Activated naive CD4-positive, alpha-beta T cell treated with anti-CD3 and anti-CD28 coated beads, Interleukin-2, amount 50 U/mL, for 16 hours (primary cell): ENCODE results near the gene TJP1.
"Not testable (repeated sequence)": the region's sequence is repeated elsewhere in the genome, so short reads cannot be mapped to it uniquely, and the experiment has no call there.

Experiments
- DNase-seq: peaks from one replicate; pipeline ENCODE4 v3.0.0-alpha.2; 2020

TJP1 gene

DNA sequence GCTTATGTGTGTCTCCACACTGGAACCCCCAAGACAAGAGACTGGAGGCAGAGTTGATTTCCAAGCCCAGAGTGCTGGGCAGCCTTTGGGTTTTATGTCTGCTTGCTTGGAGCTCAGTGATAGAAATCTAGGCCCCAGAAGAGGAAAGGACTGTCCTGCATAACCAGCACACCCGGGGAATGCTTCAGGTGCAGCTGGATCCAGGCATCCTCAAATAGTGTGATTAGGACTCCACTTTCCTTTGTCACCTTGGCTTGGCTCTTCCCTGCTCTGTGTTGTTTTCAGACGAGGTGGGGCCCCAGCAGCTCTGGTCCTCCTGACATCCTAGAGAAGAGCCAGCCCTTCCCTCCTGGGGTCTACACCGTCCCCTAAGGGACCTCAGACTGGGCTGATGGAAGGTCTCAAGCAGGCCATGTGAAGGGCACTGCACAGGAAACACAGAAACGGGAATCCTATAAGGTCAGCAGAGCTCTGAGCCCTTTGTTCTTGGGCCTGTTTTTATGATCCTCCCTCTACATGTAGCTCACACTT, 143.7 kb downstream of the TJP1 start:
- no peak for DNase-seq

DNA sequence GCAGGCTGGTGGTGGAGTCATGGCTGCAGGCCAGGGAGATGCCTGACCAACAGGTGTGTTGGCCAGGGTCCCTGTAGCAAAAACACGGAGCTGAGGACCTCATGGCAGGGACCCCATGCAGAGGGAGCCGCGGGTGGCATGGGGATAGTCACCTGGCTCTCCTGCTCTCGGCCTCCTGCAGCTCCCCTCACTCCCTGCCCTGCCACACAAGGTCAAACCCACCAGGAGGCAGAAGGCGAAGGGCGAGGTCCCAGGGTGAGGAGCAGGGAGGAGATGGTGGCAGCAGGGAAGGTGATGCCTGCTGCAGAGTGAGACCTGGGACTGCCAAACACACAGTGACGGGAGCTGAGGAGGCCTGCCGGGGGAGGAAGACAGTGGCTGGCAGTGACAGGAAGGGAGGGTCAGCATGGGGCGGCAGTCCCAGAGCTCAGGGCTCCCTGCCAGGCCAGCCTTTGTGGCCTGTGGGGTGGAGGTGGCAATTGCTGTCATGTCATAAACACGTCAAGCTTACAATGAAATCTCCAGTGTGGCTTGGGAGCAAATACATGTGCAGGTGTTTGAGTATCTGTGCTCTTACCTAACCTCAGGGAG, 144.3 kb downstream of the TJP1 start:
- DNase-seq: no peak

DNA sequence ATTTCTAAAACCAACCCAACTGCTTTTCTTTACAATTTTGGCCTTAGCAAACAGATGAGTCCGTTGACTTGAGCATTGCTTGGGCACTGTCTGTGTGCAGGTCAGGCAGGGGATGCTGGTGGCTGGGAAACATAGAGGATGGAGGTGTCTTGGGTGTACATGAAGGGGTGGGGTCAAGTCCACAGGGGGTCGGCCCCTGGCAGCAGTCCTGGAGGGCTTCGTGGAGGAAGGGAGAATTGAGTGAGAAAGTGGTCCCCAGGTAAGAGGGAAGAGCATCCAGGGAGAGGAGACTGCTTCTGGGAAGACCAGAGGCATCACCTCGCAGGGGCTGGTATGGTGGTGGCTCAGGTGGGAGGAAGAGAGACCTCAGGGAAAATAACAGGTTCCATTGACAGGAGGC, 144.8 kb downstream of the TJP1 start:
- DNase-seq: no peak

DNA sequence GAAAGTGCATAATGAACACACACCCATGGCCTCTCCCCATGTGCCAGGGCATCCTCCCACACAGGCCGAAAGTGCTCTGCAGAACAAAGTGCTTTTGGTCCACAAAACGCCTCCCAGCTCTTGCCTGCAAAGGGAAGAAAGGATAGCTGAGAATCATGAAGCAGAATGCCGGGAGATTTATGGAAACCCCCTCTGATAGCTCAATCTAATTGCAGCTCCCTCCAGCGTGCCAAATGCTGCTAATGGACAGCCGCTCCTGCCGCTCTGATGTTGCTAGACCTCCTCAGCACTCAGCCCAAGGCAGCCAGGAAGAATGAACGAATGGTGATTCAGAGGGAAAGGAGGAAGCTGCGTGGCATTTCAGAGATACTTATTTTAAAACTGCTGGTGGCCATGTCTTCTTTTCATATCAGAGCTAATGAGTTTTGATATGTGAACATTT, 145.3 kb downstream of the TJP1 start:
- DNase-seq: no peak

DNA sequence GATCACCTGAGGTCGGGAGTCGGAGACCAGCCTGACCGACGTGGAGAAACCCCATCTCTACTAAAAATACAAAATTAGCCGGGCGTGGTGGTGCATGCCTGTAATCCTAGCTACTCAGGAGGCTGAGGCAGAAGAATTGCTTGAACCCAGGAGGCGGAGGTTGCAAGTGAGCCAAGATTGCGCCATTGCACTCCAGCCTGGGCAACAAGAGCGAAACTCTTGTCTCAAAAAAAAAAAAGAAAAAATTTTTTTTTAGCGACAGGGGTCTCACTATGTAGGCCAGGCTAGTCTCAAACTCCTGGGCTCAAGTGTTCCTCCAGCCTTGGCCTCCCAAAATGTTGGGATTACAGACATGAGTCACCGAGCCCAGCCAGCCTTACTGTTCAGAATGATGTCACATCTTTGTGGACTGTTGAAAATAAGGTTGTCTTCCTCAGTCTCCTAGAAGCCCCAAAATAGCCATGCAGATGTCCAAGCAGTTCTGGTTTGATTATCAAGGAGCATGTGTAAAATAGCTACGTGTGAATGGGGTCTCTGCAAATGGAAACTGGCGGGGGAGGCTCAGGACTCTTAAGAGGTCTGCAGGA, 145.8 kb downstream of the TJP1 start:
- not testable (repeated sequence) for DNase-seq

DNA sequence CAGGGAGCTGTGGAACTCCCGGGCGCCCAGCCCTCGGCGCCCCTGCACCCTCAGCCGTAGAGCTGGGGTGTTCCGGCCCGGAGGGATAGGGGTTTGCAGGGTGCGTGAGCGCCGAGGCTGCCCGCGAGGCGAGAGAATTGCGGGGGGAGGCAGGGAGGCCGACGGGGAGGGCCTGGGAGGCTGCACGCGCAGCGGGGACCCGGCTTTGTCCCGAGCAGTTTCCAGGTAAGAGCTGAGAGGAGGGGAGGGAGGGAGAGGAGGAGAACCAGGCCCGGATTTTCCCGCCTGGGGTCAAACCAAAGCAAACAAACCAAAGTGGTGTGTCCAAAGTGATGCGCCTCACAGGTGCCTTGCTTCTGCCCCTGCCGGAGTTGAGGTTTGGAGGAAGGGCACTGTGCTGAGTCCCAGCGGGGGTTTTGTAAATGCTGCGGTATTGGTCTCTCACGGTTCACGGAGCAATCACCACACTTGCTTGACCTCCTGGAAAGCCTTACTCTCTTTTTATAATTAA, 146.4 kb downstream of the TJP1 start:
- no peak for DNase-seq

DNA sequence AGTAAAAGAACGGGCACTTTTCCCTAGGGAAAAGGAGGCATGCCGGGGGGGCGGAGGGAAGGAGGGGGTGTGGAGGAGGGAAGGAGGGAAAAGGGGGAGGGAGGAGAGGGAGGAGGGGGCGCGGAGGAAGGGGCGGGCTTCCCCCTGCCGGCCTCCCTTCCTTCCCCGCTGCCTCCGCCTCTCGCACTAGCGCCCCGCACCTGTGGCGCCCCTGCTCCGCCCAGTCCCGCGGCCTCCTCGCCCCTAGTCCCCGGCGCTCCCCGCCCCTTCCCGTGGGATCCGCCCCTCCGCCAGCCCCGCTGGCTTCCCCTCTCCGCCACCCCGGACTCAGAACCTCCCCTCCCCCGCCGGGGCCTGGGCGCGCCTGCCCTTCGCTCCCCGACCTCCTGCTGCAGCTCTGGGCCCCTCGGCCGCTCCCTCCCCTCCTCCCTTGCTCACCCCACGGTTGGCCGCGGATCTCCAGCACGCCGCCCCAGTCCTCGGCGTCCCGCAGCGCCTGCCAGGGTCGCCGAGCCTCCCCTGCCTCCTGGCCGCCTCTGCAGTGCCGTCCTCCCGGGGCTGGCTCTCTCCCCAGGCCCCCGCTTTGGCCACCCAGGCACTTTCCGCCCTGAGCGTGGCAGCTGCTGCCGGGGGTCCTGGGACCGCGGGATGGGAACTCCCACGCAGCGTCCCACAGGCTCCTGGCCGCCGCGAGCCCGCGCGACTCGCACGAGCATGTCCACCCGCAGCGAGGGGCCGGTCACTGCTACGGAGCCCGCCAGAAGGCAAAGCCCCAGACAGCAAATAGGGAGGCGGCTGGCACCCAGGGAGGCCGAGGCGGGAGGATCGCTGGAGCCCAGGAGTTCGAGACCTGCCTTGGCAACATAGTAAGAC, 147.4 kb downstream of the TJP1 start:
- no peak for DNase-seq

DNA sequence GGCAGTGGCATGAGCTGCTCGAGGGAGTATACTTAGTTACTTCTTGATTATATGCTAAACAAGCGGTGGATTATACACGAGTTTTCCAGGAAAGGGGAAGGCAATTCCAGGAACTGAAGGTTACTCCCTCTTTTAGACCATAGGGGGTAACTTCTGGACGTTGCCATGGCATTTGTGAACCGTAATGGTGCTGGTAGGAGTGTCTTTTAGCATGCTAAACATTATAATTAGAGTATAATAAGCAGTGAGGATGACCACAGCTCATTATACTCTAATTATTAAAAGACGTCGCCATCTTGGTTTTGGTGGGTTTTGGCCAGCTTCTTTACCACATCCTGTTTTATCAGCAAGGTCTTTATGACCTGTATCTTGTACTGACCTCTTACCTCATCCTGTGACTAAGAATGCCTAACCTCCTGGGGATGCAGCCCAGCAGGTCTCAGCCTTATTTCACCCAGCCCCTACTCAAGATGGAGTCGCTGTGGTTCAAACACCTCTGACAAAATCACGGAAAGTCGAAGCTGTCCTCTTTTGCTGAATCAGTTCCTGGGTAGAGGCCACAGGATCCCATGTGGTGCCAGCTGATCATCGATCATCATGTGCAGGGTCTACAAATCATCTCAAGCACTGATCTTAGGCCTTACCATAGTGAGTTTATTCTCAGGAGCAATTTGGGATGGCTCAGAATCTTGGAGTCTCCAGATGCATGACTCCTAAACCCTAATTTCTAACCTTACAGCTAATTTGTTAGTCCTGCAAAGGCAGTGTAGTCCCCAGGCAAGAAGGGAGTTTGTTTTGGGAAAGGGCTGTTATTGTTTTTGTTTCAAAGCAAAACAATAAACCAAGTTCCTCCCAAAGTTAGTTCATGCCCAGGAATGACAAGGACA, 149.1 kb downstream of the TJP1 start:
- DNase-seq: no peak

DNA sequence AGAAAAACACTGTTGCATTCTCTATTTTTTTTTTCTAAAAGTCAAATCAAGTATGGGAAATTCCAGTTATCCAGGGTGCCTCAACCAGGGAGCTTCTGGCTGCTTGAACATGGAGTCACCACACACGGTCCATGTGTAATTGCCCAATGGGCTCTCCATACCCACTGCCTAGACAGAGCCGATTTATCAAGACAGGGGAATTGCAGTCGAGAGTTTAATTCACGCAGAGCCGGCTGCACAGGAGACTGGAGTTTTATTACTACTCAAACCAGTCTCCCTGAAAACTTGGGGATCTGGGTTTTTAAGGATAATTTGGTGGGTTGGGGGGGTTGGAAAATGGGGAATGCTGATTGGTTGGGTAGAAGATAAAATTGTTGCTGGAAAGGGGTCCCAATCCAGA, 149.8 kb downstream of the TJP1 start:
- no peak for DNase-seq

DNA sequence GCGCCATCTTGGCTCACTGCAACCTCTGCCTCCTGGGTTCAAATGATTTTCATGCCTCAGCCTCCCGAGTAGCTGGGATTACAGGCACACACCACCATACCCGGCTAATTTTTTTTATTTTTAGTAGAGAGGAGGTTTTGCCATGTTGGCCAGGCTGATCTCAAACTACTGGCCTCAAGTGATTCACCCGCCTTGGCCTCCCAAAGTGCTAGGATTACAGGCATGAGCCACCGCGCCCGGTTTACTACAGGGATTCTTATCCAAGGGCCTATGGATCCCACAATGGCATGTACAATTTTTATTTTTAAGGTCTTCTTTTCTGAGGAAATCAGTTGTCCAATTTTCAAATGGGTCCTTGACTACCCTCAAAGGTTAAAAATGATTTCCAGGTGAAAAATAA, 150.2 kb downstream of the TJP1 start:
- not testable (repeated sequence) for DNase-seq

DNA sequence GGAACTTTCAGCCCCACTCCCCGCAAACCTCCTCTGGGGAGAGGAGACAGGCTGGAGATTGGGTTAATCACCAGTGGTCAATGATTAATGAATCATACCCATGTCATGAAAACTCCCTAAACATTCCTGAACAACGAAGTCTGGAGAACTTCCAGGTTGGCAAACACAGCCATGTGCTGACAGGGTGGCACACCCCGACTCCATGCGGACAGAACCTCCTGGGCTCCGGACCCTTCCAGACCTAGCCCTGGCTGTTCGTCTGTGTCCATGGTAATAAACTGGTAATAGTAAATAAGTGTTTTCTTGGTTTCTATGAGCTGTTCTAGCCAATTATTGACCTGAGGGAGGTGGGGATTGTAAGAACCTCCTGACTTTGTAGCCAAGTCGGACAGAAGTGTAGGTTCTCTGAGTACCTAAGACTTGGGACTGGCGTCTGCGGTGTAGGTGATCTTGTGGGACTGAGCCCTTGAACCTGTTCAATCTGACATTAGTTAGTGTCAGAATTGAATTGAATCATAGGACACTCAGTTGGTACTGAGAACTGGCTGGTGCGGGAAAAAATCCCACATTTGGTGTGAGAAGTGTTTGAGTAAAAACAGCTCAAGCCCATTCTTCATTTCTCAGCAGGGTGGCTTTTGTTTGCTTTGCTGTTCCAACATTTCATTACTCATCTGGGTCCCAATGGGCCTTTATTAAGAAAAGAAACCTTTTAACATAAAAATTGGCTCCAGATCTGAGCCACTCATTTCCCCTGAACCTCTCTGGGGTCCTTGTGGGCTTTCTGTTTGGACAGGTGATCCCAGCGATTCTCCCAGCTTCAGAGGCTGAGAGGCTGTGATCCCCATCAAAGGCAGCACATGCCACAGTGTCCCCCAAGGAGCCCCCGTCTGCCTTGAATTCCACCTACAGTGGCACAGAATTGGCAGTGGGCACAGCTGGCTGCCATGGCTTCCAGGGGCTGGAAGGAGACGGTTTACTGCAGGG, 151.0 kb downstream of the TJP1 start:
- no peak for DNase-seq

DNA sequence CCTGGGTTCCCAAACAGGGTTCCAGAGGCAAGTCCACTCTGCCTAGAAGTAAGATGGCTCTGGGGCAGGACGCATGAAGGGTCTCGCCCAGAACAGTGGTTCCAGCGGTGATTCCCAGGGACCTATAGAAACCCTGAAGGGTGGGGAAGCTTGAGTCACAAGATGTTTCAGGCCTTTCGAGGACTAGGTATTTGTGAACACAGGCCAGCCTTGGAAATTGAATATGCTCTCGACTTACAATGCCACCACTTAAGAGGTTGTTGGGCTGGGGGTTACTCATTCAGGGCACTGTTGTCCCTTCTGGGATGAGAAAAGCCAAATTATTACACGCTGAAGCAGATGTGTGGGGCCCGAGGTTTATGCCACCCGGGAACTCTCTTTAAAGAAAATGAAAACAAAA, 152.0 kb downstream of the TJP1 start:
- no peak for DNase-seq

DNA sequence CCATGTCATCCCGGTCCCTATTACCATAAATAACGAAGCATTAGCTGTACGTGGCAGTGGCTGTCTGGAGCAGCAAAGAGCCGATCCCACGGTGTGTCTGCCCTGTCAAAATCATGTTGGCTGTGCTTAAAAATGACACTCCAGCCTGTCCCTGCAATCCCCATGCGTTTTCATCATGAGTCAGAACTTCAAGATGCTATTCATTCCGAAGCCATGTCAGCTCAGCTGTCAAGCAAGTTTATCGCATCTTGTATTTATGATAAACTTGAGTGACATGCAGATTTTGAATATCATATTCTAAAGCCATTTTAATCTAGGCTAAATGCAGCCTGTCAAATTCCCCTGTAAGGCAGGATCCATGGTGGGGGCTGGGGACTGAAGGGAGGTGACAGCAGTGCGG, 152.4 kb downstream of the TJP1 start:
- no peak for DNase-seq

DNA sequence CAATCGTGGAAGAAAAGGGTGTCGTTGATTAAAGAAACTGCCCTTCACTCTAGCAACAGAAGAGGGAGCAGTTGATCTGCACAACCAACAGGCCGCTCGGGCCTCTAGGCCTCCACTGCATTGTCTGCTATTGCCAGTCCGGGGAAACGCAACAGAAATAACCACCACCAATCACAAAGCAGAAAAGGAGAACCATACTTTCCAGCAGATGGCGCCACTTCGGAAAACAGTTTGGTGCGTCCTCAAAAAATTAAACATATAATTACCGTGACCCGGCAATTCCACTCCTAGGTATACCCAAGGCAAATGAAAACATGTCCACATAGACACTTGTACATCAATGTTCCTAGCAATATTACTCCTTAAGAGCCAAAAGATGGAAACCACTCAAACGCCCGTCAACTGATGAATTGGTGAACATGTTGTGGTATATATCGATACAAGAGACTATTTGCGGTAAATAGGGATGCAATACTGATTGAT, 154.1 kb downstream of the TJP1 start:
- no peak for DNase-seq

DNA sequence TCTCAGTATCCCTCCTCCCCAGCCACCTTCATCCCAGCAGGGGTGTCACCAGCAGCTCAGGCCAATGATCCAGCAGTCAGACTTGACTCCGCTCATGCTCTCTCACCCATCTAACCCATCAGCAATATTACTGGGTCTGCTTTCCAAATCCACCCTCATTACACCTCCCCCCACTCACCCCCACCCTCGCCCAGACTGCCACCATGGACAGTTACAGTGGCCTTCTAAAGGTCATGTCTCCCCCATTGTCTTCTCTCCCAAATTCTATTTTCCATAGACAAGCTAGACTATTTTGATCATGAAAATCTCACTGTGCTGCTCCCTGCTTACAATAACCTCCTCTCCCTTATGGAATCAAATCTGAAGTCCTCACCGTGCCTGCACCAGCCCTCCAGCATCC, 156.0 kb downstream of the TJP1 start:
- no peak for DNase-seq

DNA sequence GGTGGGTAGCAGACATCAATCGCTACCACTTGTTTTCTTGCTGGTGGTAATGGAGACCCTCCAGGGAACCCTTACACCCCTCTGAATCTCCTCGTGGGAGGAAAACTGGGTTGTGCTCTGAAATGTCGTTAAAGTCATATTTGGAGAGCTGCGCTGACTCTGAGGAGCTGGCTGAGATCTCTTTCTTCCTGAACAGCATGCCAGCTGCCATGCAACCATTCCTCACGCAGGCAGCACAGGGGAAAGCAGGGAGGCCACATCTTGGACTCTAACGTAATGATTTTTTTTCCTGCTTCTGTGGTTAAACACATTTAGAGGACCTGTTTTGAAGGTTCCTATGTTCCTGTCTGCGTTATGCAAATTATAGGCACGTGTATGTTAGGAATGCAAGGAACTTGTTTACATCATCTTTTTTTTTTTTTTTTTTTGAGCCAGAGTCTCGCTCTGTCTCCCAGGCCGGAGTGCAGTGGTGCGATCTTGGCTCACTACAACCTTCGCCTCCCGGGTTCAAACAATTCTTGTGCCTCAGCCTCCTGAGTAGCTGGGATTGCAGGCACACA, 156.7 kb downstream of the TJP1 start:
- DNase-seq: no peak

DNA sequence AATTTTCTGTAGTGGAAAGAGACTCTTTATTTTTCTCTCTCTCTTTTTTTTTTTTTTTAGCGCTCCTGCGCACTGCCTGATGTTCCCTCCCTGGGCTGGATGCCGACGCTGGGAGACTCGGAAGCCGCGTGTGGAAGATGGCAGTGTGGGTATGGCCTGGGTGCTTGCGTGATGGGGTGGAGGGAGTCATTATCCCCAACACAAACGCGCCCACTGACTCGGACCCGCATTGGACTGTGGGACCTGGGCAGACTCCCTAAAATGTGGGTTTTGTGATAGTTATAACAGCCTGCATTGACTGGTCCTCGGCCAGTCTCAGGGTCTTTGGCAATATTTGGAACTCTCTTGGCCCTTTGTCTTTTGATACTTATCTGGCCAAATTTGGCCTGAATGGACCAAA, 157.9 kb downstream of the TJP1 start:
- no peak for DNase-seq

DNA sequence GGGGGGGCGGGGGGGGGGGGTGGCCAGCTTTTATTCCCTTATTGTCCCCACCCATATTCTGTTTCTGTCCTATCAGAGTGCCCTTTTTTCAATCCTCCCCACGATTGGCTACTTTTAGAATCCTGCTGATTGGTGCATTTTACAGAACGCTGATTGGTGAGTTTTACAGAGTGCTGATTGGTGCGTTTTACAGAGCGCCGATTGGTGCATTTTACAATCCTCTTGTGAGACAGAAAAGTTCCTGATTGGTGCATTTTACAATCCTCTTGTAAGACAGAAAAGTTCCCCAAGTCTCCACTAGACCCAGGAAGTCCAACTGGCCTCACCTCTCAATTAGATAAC, 164.8 kb downstream of the TJP1 start:
- not testable (repeated sequence) for DNase-seq

DNA sequence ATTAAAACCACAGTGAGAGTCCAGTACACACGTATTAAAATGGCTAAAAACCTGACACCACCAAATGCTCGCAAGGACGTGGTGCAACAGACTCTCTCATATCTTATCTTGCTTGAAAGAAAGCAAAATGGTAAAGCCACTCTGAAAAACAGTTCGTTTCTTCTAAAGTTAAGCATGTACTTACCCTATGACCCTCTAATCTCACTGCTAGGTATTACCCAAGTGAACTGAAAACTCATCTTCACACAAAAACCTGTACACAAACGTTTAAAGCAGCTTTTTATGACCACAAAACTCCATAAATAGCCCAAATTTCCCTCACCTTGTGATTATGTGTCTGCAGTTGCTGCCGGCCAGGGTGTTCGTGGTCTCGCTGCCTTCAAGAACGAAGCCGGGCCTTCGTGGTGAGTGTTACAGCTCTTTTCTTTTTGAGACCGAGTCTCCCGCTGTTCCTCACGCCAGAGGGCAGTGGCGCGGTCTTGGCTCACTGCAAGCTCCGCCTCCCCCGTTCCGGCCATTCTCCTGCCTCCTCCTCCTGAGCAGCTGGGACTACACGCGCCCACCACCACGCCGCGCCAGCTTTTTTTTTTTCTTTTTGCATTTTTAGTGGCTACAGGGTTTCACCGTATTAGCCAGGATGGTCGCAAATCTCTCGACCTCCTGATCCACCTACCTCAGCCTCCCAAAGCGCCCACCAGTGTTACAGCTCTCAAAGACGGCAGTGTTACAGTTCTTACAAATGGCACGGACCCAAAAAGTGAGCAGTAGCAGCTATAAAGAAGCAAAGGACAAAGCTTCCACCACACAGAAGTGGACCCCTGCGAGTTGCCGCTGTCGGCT, 165.4 kb downstream of the TJP1 start:
- no peak for DNase-seq

DNA sequence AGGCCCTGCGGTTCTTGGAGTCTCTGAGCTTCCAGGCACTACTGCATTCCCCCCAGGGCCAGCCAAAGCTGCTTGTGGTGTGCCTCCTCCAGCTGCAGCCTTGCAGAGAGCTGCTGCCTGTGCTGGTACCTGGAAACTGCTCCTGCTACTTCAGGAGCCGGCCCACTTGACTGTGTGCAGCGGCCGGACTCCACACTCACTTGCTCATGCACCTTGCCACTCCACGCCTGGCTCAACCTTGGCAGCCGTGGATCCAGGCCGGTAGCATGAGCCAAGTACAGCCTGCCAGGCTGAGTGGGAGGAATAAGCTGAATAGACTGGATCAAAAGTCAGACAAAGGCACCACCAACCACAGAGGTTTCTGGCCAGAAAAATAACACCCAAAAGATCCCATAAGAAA, 169.7 kb downstream of the TJP1 start:
- DNase-seq: no peak
